Peyer's patch (tissue), 4 donors: ENCODE data around the gene FBXL16.

Source experiments
- POLR2A ChIP-seq, 2 donors: fragments of 450-650 bp; IDR thresholded peaks; one replicate each; pipeline ENCODE4 v1.5.1; 2017; ENCODE audit warnings: antibody characterized with exemption in 2 of 2, mild to moderate bottlenecking in 2 of 2, moderate library complexity in 2 of 2
- TF ChIP-seq, protein P1 (sequence below), 6 experiments: fragments of 450-650 bp in 4 of 6; fragments of 200-600 bp in 2 of 6; sonication (generic) in 1 of 6; IDR thresholded peaks; one replicate each; pipeline ENCODE4 v1.5.1; 2017 to 2019; ENCODE audit warnings: antibody characterized with exemption in 6 of 6, mild to moderate bottlenecking in 3 of 6, moderate library complexity in 1 of 6

DNA sequence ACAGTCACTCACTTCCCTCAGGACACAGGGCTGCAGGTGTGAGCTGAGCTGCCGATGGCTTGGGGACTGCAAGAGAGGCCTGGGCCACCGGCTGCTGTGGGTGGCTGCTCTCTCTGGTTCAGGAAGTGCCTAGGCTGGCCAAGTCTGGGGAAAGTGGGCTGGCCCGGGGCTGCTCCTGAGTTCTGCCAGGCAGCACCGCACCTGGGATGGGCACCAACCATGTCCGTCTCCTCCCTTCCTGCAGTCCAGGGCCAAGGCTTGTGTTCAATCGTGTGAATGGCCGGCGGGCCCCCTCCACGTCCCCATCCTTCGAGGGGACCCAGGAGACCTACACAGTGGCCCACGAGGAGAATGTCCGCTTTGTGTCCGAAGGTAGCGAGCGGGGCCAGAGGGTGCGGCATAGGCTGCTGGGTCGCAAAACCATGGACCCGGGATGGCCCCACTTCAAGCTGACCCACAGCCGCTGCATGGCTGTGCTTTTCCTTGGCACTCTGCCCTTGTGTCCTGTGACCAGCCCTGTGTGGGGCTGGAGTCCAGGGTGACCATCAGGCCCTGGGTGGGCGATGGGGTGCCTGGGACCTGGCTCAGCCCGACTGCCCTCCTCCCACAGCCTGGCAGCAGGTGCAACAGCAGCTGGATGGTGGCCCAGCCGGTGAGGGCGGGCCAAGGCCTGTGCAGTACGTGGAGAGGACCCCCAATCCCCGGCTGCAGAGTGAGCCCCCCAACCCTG is 58.3 kb downstream of the FBXL16 start:
- TF ChIP-seq, protein P1, sequence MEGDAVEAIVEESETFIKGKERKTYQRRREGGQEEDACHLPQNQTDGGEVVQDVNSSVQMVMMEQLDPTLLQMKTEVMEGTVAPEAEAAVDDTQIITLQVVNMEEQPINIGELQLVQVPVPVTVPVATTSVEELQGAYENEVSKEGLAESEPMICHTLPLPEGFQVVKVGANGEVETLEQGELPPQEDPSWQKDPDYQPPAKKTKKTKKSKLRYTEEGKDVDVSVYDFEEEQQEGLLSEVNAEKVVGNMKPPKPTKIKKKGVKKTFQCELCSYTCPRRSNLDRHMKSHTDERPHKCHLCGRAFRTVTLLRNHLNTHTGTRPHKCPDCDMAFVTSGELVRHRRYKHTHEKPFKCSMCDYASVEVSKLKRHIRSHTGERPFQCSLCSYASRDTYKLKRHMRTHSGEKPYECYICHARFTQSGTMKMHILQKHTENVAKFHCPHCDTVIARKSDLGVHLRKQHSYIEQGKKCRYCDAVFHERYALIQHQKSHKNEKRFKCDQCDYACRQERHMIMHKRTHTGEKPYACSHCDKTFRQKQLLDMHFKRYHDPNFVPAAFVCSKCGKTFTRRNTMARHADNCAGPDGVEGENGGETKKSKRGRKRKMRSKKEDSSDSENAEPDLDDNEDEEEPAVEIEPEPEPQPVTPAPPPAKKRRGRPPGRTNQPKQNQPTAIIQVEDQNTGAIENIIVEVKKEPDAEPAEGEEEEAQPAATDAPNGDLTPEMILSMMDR (IDR thresholded peaks at IDR 0.05): no peak
- TF ChIP-seq POLR2A (IDR thresholded peaks at IDR 0.05): peak in 1 of 2 donors; percentile 36
